ENCODE measurements around the gene USP17L30.
"Not testable (repeated sequence)": the region's sequence is repeated elsewhere in the genome, so short reads cannot be mapped to it uniquely, and the experiment has no call there.

GRCh38 chr4:9350866-9351265 is 12.1 kb upstream of the USP17L30 start:
- TF ChIP-seq CTCF (IDR thresholded peaks at IDR 0.05; ENCODE audit: borderline replicate concordance, extremely low read depth, low read length, poor library complexity, severe bottlenecking); EZH2 (IDR thresholded peaks at IDR 0.05; ENCODE audit: borderline replicate concordance, low read depth, low read length, severe bottlenecking): not testable (repeated sequence)

Measured in DND-41 (cell line).